ENCODE measurements around the gene MSRB1.

MSRB1 gene

DNA sequence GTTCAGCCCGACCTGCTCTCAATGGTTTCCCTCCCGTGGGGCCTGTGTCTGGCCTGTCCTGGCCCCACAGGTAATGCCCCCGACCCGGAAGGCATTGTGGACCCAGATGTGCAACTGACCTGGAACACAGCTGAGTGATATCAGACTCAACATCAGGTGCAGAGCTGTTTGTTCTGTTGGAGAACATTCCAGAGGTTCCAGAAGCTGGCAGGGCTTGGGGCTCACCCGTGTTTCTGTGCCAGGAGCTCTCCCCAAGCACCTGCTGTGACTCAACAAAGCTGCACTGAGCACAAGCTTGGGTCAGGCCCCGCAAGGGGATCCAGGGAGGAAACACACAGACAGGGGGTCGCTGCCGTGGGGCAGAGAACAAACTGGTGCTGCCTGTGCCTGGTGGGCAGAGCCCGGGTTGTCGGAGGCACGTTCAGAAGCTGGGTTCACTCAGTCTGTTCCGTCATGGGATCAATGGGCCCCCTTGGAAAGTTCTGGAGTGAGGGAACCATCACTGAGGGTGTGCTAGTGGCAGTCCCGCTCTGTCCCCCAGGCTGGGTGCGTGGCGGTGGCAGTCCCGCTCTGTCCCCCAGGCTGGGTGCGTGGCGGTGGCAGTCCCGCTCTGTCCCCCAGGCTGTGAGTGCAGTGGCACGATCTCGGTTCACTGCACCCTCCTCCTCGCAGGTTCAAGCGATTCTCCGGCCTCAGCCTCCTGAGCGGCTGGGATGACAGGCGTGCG lies 46.9 kb downstream of the MSRB1 start:
- no peak for DNase-seq (ENCODE audit: low spot score)

DNA sequence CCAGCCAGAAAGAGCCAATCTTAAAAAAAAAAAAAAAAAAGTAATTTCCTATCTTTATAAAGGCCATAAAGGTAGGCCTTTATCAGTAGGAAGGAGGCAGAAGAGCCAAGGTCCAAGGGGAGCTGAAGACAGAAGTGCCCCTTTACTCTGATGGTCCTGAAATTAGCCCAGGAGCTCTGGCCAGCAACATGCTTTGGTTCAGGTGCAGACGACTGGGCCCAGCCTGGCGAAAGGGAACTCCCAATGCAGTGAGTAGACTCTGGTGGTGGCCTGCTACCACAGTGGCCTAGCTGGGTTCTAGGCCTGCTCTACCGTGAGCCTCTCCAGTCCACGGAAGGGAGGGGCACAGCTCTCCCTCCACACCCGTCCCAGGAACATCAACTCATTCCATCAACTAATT lies 47.9 kb downstream of the MSRB1 start:
- DNase-seq (ENCODE audit: low spot score): no peak

DNA sequence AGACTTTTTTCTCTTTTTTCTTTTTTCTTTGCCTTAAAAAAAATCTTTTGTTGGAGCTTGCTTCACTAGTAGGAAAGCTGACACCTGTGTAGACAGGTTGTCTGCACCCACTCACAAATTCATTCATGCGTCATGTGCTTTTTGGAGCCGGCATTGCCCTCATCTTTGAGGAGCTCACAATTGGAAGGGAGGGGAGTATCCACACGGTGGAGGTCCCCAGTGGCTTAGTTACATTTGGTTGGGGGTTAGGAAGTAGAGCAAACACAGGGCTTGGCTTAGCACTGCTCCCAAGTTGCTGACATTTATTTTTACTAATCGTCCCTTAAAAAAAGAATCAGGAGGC lies 52.3 kb downstream of the MSRB1 start:
- no peak for DNase-seq (ENCODE audit: low spot score)

DNA sequence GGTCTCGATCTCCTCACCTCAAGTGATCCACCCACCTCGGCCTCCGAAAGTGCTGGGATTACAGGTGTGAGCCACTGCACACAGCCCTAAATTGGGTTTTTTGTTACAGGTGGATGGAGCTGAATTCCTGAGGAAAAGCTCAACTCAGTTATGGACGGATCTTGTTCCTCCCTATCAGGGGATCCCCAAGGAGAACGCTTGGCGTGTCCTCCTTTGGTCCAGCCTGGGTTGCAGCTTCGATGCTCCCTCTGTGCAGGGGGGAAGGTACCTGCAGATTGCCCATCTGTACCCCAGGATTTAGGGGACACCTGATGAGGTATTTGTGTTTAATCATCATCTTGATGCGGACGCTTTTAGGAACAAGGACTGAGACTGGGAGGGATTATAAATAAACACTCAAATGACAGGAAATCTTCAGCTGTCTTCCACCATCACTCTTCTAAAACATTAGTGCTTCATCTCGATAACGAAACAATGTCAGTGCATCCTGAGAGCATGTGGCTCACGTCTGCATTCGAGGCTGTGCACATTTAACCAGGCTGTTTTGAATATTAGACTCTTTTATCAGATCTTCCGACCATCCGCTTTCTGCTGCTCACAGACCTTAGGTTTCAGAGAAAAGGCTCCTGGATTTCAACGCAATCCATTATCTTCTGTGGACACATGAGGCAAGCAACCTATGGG lies 52.8 kb downstream of the MSRB1 start:
- DNase-seq (ENCODE audit: low spot score): no peak

Measured in CD4-positive, alpha-beta T cell treated with Interleukin-15 for 4 hours (primary cell).